HepG2 (cell line): Measurements from ENCODE around the gene SELPLG. TPM values are rescaled to one million over a fixed set of nuclear protein-coding genes. Genes with fewer than 3 reads are reported as not detected.

Source experiments
- ATAC-seq: fragments of 200-7000 bp; cut with Tn5 transposase; 3 replicates; pipeline ENCODE4 v1.9.1; 2020; ENCODE audit warnings: mild to moderate bottlenecking, moderate library complexity
- BruUV-seq: library from RNA; stranded (reverse); fragments of 400-500 nt; replicated peaks from 2 replicates; lab custom pipeline; 2021; lab: Mats Ljungman, UMichigan
- CTCF ChIA-PET: fragments of 300-600 bp; formaldehyde crosslinking; extraction: SDS; loops from one replicate; lab custom pipeline; 2021; ENCODE audit warnings: low total read pairs, inconsistent platforms, low intra/inter-chr PET ratio; lab: Yijun Ruan, JAX
- POLR2A ChIA-PET: fragments of 350-600 bp; sonication (Branson Sonifier 250); formaldehyde crosslinking; loops from one replicate; lab custom pipeline; 2020; ENCODE audit warnings: antibody characterized with exemption, inconsistent platforms; lab: Yijun Ruan, JAX
- DNase-seq: peaks from one replicate; pipeline ENCODE4 v3.0.0-alpha.2; 2015; ENCODE audit warnings: low spot score
- FAIRE-seq: peaks from 3 replicates; lab custom pipeline; 2011; peaks lifted over from hg19 to GRCh38; lab: Jason Lieb, UNC
- H2AFZ ChIP-seq: one replicate; pipeline ENCODE4 v1.6.1; 2011; ENCODE audit warnings: low read length, inconsistent platforms
- H3K27ac ChIP-seq: fragments of 300-600 bp; 3 replicates; pipeline ENCODE4 v1.8.0; 2011; ENCODE audit warnings: mixed run types, mild to moderate bottlenecking, mixed read lengths, low read length, inconsistent platforms; ENCODE audit not compliant: insufficient read depth; ENCODE audit errors: extremely low read length
- H3K27me3 ChIP-seq, 2 experiments: fragments of 200-600 bp in 1 of 2; 2 replicates in 1 of 2; 3 replicates in 1 of 2; pipeline versions ENCODE4 v1.6.0 to v1.8.0; 2011; ENCODE audit warnings: low read length in 2 of 2, mild to moderate bottlenecking in 2 of 2, moderate library complexity in 2 of 2, inconsistent platforms in 1 of 2; ENCODE audit not compliant: insufficient read depth in 2 of 2, control insufficient read depth in 1 of 2
- H3K36me3 ChIP-seq, 2 experiments: fragments of 200-600 bp in 1 of 2; replicated peaks in 1 of 2; 2 replicates in 1 of 2; 3 replicates in 1 of 2; pipeline versions ENCODE4 v1.5.1 to v1.8.0; 2011; ENCODE audit warnings: low read length in 2 of 2, inconsistent platforms in 1 of 2; ENCODE audit not compliant: insufficient read depth in 2 of 2, control insufficient read depth in 1 of 2
- H3K4me1 ChIP-seq: 2 replicates; pipeline ENCODE4 v1.5.1; 2012; ENCODE audit warnings: low read length, inconsistent platforms; ENCODE audit not compliant: insufficient read depth
- H3K4me2 ChIP-seq: 2 replicates; pipeline ENCODE4 v1.6.0; 2011; ENCODE audit warnings: low read depth, low read length, inconsistent platforms
- H3K4me3 ChIP-seq, 3 experiments: fragments of 200-600 bp in 1 of 3; sonication (generic), shearing (Covaris generic) in 1 of 3; replicated peaks in 1 of 3; 2 replicates each; pipeline ENCODE4 v1.5.1; 2011 to 2016; ENCODE audit warnings: low read length in 3 of 3, inconsistent platforms in 2 of 3, low read depth in 2 of 3, mild to moderate bottlenecking in 2 of 3, control low read depth in 1 of 3, mixed read lengths in 1 of 3; ENCODE audit not compliant: insufficient read depth in 1 of 3
- H3K79me2 ChIP-seq: one replicate; pipeline ENCODE4 v1.6.1; 2011; ENCODE audit warnings: low read length, inconsistent platforms; ENCODE audit not compliant: insufficient read depth
- H3K9ac ChIP-seq: 2 replicates; pipeline ENCODE4 v1.6.0; 2011; ENCODE audit warnings: mild to moderate bottlenecking, low read depth, low read length, inconsistent platforms; ENCODE audit not compliant: insufficient read depth
- H3K9me3 ChIP-seq: 2 replicates; pipeline ENCODE4 v1.5.1; 2012; ENCODE audit warnings: mild to moderate bottlenecking, low read length
- H4K20me1 ChIP-seq: 2 replicates; pipeline ENCODE4 v1.6.0; 2011; ENCODE audit warnings: inconsistent platforms, mild to moderate bottlenecking, low read length, moderate library complexity; ENCODE audit not compliant: insufficient read depth
- ETV5 ChIP-seq: IDR thresholded peaks from 2 replicates; pipeline ENCODE4 v1.6.1; 2018; ENCODE audit warnings: missing biosample characterization, missing genetic modification reagents, inconsistent platforms, borderline replicate concordance
- GLI4 ChIP-seq: sonication (generic); formaldehyde crosslinking; IDR thresholded peaks from 2 replicates; pipeline ENCODE4 v1.5.1; 2020; ENCODE audit warnings: missing genetic modification reagents, mild to moderate bottlenecking, moderate library complexity, borderline replicate concordance
- GZF1 ChIP-seq: sonication (generic); formaldehyde crosslinking; IDR thresholded peaks from 2 replicates; pipeline ENCODE4 v1.5.1; 2020; ENCODE audit warnings: mild to moderate bottlenecking, missing genetic modification reagents
- MBD4 ChIP-seq: IDR thresholded peaks from 2 replicates; pipeline ENCODE4 v1.6.1; 2012; ENCODE audit warnings: low read length, inconsistent platforms, borderline replicate concordance
- MYC ChIP-seq: sonication (generic); formaldehyde crosslinking; IDR thresholded peaks from 2 replicates; pipeline ENCODE4 v1.9.0; 2021; ENCODE audit warnings: missing genetic modification reagents, borderline replicate concordance
- NFKBIZ ChIP-seq: IDR thresholded peaks from 2 replicates; pipeline ENCODE4 v1.6.1; 2018; ENCODE audit warnings: missing genetic modification reagents, missing compliant biosample characterization
- SALL2 ChIP-seq: sonication (generic); formaldehyde crosslinking; IDR thresholded peaks from 2 replicates; pipeline ENCODE4 v1.8.1; 2023; ENCODE audit warnings: mild to moderate bottlenecking, missing genetic modification reagents, inconsistent platforms
- SRSF4 ChIP-seq: fragments of 200-400 bp; formaldehyde crosslinking; IDR thresholded peaks from one replicate; pipeline ENCODE4 v1.6.1; 2018; ENCODE audit warnings: mild to moderate bottlenecking, low read depth, low read length, moderate library complexity; ENCODE audit not compliant: poor library complexity, severe bottlenecking
- ZKSCAN1 ChIP-seq: fragments of 150-350 bp; IDR thresholded peaks from 2 replicates; pipeline ENCODE4 v1.6.1; 2014; ENCODE audit warnings: low read length
- ZNF557 ChIP-seq: sonication (generic); formaldehyde crosslinking; IDR thresholded peaks from 2 replicates; pipeline ENCODE4 v1.4.0; 2020; ENCODE audit warnings: missing genetic modification reagents
- ZNF567 ChIP-seq: sonication (generic); formaldehyde crosslinking; IDR thresholded peaks from 2 replicates; pipeline ENCODE4 v1.8.1; 2023; ENCODE audit warnings: mild to moderate bottlenecking, missing genetic modification reagents, borderline replicate concordance
- ZNF629 ChIP-seq: sonication (generic); formaldehyde crosslinking; conservative IDR thresholded peaks from 2 replicates; pipeline ENCODE4 v1.5.0; 2020; ENCODE audit warnings: missing genetic modification reagents
- ZNF737 ChIP-seq: sonication (generic); formaldehyde crosslinking; IDR thresholded peaks from 2 replicates; pipeline ENCODE4 v1.5.0; 2020; ENCODE audit warnings: missing genetic modification reagents, mild to moderate bottlenecking, borderline replicate concordance
- ZNF768 ChIP-seq: sonication (generic); formaldehyde crosslinking; IDR thresholded peaks from 2 replicates; pipeline ENCODE4 v1.4.0; 2020; ENCODE audit warnings: missing genetic modification reagents
- ZSCAN12 ChIP-seq: sonication (generic); formaldehyde crosslinking; IDR thresholded peaks from 2 replicates; pipeline ENCODE4 v1.9.0; 2021; ENCODE audit warnings: mild to moderate bottlenecking, missing genetic modification reagents
- WGBS: methylation state at CpG from one replicate; pipeline ENCODE4 v1.1.6; 2017; ENCODE audit warnings: low lambda C conversion rate; 5-methylcytosine and 5-hydroxymethylcytosine counted together
- in situ Hi-C: cut with HindIII; loops from 2 replicates; pipeline ENCODE4 v1.10.0; 2017; ENCODE audit warnings: low pct_unique_long_range_greater_than_20kb; ENCODE audit not compliant: extremely low pct_ligation_motif_present
- intact Hi-C: fragments of 100-400 bp; cut with micrococcal nuclease; formaldehyde crosslinking; loops from one replicate; pipeline ENCODE4 v1.10.0; 2022; ENCODE audit not compliant: unreplicated experiment
- polyA plus RNA-seq, 8 experiments: library from polyadenylated mRNA; depleted of rRNA in 3 of 8; stranded (reverse) in 7 of 8; unstranded in 1 of 8; fragments of >200 nt; fragmentation: Illumina TruSeq in 4 of 8; extraction: Trizol in 4 of 8; gene quantifications; 2 replicates each; pipeline versions ENCODE4 v1.2.1 to v1.2.3, GENCODE V29; 2011 to 2016; ENCODE audit warnings: low read depth in 4 of 8, missing spikeins in 1 of 8, mixed read lengths in 1 of 8; ENCODE audit not compliant: insufficient read depth in 1 of 8
- total RNA-seq, 5 experiments: library from RNA; depleted of rRNA; stranded (reverse); fragments of >200 nt; fragmentation: Illumina TruSeq; extraction: Trizol; gene quantifications; 2 replicates each; pipeline ENCODE4 v1.2.3, GENCODE V29; 2016; ENCODE audit warnings: low read depth in 1 of 5
- TF ChIP-seq, protein P1 (sequence below): sonication (generic); formaldehyde crosslinking; IDR thresholded peaks from 2 replicates; pipeline ENCODE4 v1.5.0; 2020; ENCODE audit warnings: missing genetic modification reagents, mild to moderate bottlenecking, borderline replicate concordance

The SELPLG gene
- total and polyA plus RNA-seq, 2 of the 13 experiments (the other 11 are each of a cell fraction or from before 2014, with no cell fraction given), result 0.12 TPM; not detected in 1

DNA sequence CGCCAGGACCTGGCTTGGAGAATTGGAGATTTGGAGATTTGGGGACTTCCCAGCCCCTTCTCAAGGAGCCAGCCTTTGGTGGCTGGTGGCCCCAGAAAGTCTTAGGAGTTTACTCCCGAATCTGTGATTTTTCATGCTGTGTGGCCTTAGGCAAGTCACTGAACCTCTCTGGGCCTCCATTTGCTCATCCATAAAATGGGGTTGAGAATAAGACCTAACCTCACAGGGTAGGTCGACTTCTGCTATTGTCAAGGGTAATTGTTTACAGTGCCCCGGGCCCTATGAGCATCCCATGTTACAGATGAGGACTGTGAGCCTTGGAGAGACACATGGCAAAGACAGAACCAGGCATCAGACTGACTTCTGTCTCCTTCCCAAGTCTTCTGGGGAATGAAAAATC is 19.7 kb downstream of the SELPLG start:
- TF ChIP-seq ZNF768 (CRISPR knock-in tag), result peak; percentile 84
- peak; percentile 35; the same call in 1 of the 2 replicates for TF ChIP-seq ZNF629 (CRISPR knock-in tag)
- TF ChIP-seq ZNF567 (CRISPR knock-in tag), result no peak
- intact Hi-C loops (no loop called here), in situ Hi-C loops (no loop called here)
- FAIRE-seq (no peak), DNase-seq (no peak), ATAC-seq (no peak)
- H4K20me1 ChIP-seq, result no peaks in the 10 kb centered on the region
- no peak overlapping the region for H3K27ac ChIP-seq
- peaks cover 0 to 21% of the 10 kb centered on the region in 2 experiments; a peak in 4 of 5 replicates for H3K27me3 ChIP-seq
- ChIA-PET CTCF (no interaction called here), POLR2A (no interaction called here)
- peaks cover 17% of the 10 kb centered on the region for H3K4me1 ChIP-seq
- H2AFZ ChIP-seq, result no peak overlapping the region
- BruUV-seq, result no TSS peak
- H3K36me3 ChIP-seq, result no peaks in the 10 kb centered on the region
- H3K9ac ChIP-seq, result no peak overlapping the region
- no peaks in the 10 kb centered on the region for H3K79me2 ChIP-seq
- H3K4me3 ChIP-seq, result no peak overlapping the region
- no CpG with 5 or more reads among the region's 4 CpGs for WGBS
- H3K4me2 ChIP-seq, result no peak overlapping the region
- no peaks in the 10 kb centered on the region for H3K9me3 ChIP-seq

DNA sequence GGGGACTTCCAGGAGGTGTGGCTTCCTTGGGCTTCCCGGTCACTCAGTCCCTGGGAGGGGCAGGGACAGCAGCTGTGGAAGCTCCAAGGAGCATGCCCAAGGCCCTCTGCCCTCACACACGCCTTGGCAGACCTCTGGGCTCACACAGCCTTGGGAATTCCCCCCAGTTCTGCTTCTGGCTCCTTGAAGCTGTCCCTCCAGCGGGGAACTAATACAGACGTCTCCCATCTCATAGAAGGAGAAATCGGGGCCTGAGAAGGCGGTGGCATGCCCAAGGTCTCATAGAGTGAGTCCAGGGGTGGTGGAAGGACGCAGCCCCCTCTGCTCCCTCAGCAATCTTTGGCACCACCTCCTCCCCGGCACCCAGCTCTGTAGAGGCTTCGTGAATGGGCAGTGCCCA is 20.1 kb downstream of the SELPLG start:
- no peak overlapping the region for H3K27ac ChIP-seq
- H3K9ac ChIP-seq, result no peak overlapping the region
- in situ Hi-C loops, result no loop called here
- no peaks in the 10 kb centered on the region for H3K79me2 ChIP-seq
- POLR2A ChIA-PET, result no interaction called here
- no peak for TF ChIP-seq MYC
- no peak for TF ChIP-seq ZKSCAN1
- TF ChIP-seq ZNF557 (CRISPR knock-in tag), result no peak
- TF ChIP-seq GZF1 (CRISPR knock-in tag), result no peak
- TF ChIP-seq NFKBIZ (CRISPR knock-in tag), result no peak
- no peak for TF ChIP-seq MBD4
- TF ChIP-seq, protein P1, sequence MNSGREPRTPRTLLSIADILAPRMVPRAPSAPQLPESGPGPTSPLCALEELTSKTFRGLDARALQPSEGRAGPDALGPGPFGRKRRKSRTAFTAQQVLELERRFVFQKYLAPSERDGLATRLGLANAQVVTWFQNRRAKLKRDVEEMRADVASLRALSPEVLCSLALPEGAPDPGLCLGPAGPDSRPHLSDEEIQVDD (CRISPR knock-in tag), result no peak
- no peak for TF ChIP-seq SRSF4
- no peak for TF ChIP-seq ETV5
- TF ChIP-seq ZNF737 (CRISPR knock-in tag), result no peak
- TF ChIP-seq GLI4 (CRISPR knock-in tag), result no peak
- TF ChIP-seq ZSCAN12 (CRISPR knock-in tag), result no peak
- TF ChIP-seq SALL2 (CRISPR knock-in tag), result no peak
- H3K4me1 ChIP-seq, result peaks cover 16% of the 10 kb centered on the region
- 20% methylated on average over 2 of the region's 9 CpGs for WGBS
- intact Hi-C loops, result no loop called here
- H3K9me3 ChIP-seq, result no peaks in the 10 kb centered on the region
- CTCF ChIA-PET, result no interaction called here
- no peak overlapping the region for H3K4me2 ChIP-seq
- FAIRE-seq (no peak), ATAC-seq (no peak), DNase-seq (no peak)
- no peaks in the 10 kb centered on the region for H4K20me1 ChIP-seq
- H2AFZ ChIP-seq, result no peak overlapping the region
- H3K27me3 ChIP-seq, result peaks cover 0 to 24% of the 10 kb centered on the region in 2 experiments; a peak in 4 of 5 replicates
- no peak overlapping the region for H3K4me3 ChIP-seq
- BruUV-seq, result no TSS peak
- no peaks in the 10 kb centered on the region for H3K36me3 ChIP-seq
